HG03558 (cell line): ENCODE data around the gene MKS1.

Experiments used
- ATAC-seq: cut with Tn5 transposase; IDR thresholded peaks from one replicate; pipeline ENCODE4 v1.9.1; 2021; ENCODE audit warnings: moderate number of reproducible peaks; ENCODE audit not compliant: unreplicated experiment; ENCODE audit errors: extremely low read depth

Gene MKS1

DNA sequence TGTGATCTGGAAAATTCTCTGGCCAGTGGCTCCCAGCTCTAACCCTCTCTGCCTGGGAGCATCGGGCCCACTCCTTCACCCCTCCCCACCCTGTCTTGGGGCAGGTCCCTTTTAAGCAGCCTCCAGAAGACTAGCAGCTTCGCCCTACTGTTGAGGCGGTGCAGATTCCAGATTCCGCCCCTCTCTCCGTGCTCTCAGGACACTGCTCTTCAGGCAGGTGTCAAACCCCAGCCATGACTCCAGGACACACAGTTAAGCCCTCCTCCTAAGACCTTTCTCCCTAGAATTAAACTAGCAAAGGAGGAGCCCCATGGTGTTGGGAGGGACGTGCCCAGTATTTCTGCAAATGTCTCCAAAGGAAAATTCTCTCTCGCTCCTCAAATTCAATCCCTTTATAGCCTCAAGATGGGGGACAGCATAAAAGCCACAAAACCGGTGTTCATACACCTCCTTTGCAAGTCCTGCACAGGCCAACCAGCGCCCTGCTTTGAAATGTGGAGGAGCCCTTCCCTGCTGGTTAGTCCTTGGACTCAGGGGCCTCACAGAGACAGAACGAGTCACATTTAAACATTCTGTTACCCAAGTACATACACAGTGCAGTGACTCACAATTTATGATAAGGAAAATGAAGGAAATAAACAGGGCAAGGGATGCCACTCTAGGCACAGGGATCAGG is 26.5 kb upstream of the MKS1 start:
- ATAC-seq: no peak

DNA sequence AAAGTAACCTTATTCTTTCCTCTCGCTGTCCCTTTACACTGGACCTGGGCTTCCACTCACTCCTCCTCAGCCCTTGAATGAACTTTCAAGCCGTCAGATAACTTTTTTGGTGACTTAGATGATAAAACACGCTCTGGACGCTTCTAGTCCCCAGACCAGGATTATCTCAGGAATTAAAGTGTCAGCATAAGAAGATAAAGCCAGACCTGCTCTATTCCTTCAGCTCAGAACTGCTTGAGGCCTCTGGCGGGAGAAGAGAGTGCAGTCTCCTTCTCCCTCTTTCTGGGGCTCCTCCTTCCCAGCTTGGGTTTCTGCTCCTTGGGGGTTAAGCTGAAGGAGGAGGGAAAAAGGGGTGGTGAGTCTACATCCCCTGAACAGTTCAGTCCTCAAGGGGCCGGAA is 25.9 kb upstream of the MKS1 start:
- ATAC-seq: no peak

DNA sequence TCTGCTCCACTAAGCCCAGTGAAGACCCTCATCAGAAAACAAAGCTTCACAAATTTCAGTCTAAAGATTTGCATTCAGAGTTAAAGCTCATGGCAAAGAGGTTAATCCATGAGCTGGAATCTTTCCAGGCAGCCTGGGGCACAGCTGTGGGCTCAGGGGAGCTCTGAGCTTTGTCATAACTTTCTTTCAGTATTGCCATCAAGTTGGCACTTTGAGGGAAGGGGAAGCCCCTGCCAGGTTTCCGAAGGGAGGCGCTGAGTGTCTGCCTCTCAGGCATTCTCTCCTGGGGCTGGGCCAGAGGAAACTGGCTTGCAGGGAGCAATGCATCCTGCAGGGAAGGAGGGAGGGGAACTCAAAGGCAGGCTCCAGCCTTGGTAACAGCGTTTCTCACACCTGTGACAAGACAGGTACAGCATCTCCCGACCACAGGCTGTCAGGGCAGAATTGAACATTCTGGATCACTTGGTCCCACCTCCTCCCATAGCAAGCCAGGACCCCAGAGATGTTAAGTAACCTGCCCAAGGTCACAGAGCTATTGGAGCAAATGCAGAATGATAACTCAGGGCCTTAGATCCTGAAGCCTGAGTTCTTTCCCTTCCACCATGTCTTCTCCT is 23.2 kb upstream of the MKS1 start:
- ATAC-seq: no peak

DNA sequence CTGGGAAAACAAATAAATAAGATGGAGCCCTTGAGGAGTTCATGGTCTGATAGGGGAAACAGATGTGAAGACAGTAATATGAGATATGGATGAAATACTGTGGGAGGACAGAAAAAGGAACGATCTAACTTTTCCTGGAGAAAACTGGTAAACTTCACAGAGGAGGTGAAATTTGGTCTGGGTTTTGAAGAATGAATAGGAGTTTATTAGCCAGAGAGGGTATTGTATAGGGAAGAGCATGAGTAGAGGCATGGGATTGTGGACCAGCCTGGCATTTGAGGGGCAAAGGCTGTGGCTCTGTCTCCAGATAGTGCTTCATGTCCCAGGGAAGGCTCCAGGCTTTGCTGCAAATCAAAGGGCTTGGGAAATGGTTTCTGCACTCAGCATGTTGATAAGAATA is 20.9 kb upstream of the MKS1 start:
- no peak for ATAC-seq

DNA sequence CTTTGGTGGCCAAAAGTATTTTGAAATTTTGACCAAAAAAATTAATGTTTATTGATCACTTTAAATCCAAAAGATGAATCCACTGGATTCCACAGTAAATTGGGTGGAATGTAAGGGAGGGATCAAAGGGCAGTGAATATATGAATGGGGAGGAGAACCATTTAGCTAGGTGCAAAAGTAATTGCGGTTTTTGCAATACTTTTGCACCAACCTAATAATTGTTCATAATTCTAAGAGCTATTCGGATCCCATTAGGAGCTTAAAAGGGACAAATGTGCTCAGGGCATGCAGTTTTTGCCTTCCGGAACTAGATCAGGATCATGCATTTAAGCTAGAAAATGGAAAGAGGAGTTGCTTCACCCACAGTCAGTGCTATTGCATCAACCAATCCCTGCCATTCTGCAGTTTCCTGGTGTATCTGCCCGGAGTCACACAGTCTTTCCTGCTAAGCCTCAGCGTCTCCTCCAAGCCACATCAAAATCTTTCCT is 19.1 kb upstream of the MKS1 start, which contains the start of gene LPO:
Gene LPO, plus strand, starts transcription at position 438 of the 488 bp plus-strand sequence. CDS start 4,396 bp downstream, outside the sequence.
- ATAC-seq: no peak

DNA sequence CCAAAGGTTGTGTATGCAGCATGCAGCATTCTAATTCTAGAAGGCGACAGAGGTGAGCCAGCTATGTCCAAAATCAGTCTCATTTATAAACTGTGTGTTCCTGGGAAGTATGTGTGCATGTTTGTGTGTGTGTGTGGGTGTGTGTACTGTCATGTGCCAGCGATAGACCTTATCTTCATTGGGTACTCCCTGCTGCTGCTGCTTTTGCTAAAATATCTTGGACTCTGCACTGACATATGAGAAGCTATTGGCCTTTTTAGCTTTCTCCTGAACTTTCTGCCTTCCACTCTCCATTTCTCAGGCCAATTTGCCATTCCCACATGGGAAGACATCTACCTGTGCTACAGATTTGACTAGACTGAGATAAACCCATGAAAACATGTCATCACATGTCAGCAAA is 17.3 kb upstream of the MKS1 start:
- no peak for ATAC-seq

DNA sequence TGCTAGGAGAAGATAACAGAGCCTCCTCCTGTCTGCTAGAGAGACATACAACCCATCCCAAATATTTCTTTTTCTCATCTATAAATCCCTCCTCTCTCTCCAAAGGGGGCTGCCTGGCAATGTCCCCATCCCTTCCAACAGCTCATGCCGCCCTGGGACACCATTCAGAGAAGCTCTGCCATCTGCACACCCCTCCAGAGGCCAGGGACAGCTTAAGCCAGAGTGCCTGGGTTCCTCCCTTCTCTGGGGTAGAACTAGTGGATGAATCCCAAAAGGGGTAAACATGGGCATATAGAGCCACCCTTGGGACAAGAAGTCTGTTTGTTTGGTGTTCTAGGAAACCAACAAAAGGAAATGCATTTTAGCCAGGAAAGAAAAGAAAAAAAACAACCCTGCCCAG is 16.8 kb upstream of the MKS1 start:
- ATAC-seq: no peak

DNA sequence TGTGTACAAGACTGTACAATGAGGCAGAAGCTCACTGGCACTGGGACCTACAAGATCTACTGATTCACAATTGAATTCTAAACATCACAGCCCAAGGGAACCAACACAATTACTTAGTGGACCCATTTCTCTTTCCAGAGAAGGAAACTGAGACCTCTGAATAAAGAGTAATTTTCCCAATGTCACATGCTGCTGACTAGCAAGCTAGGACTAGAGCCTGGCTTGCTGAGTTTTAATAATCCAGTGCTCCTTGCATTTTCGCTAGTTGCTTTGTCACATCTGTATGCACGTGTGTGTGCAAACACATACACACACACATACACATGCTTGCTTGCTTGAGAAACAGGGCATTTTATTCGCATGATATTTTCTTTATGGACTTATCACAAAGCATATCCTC is 15.5 kb upstream of the MKS1 start:
- ATAC-seq: no peak

DNA sequence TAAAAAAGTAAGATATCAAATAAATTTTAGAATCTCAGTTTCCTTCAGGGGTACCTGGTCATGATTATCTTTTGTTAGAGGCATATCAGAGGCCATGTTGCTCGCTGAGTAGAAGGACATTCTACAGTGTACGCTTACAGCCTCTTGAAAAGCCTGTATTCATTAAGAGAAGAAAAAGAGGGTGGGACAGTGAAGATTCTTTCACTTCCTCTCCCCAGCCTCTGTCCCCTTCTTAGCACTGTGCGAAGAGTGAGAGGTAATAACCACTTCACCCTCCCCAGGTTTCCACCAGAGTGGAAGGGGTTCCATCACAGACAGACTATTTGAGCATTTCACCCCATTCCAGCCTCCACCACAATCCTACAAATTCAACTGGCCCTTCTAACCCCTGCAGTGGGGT is 14.5 kb upstream of the MKS1 start:
- no peak for ATAC-seq

DNA sequence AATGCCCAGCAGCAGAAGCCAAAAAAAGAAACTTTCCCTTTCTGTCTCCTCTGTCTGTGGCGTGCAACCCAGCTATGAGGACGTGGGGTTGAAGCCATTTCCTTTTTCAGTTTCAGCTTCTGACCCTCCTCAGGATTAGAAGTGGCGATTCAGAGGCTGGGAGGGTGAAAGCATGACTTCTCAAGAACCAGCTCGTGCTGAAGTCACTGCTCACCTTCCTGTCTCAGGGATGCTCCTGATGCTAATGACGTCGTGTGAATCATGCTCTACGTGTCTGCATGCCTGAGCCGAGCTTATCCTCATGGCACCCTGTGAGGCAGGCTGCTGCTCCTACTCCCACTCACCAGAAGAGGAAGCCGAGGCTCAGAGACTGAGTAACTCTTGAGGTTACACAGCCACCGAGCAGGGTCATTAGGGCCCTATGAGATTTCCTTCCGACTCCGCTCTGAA is 13.7 kb upstream of the MKS1 start:
- no peak for ATAC-seq

DNA sequence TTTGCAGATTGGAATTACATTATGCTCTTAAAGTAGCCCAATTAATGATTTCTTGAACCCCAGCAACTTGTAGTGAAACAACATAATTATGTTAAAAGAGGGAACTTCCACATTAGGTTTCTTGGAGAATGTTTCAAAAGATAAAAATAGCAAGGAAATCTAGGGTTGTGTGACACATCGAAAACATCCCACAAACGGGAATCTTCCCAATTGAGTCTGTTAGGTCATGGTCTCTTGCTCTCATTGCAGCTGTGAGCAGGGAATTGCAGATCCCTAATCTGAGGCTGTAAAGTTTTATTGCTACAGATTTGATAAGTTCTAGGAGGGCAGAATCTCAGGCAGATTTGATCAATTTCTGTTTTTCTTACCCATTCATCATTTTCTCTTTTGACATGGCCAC is 12.6 kb upstream of the MKS1 start:
- ATAC-seq: no peak

DNA sequence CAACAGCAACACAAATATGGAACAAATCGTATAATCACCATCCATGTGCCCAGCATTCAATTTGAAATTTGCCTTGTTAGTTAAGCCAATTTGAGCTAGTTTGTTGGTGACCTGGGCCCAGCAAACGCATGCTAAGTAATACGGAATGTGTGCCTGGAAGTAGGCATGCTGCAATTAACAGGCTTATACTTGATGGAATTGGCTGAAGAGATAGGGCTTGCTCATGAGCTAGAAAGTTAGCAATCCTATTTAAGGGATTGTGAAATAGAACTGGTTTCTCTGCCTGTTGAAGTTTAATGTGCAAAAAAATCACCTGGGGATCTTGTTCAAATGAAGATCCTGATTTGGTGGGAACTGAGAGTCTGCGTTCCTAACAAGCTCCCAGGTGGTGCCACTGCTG is 10.8 kb upstream of the MKS1 start:
- no peak for ATAC-seq

DNA sequence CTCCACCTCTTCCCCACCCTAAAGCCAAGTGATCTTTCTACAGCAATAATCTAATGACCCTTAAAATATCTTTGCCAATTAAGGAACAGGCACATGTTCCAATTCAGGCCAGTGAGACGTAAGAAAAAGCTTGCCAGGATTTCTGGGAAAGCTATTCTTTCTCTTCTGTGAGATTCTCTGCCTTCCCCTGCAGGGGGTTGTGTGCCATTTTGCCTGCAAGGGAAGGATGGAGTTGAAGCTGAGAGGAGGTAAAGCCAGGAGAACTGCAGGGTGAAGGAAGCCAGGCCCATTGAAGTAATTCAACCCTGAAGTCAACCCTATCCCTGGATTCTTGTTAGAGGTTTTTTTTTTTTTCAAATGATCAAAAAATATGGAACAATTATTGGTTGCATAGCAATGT is 10.3 kb upstream of the MKS1 start:
- no peak for ATAC-seq

DNA sequence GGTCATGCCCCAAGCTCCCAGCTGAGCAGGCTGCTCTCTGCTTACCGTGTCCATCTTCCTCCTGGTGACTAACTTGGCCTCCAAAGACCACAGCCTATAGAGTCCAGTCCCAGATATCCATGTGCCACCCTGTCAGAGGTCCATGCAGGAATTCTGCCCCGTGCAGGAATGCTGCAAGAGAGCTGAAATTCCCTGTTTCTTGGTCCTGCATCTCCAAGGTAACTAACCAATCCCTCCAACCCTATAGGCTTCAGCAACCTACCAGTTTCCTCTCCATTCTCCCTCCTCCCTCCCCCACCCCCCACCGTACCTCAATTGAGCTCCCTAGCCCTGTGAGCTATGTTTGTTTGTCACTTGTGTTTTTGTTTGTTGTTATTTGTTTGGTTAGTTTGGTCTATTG is 9.6 kb upstream of the MKS1 start:
- ATAC-seq: no peak

DNA sequence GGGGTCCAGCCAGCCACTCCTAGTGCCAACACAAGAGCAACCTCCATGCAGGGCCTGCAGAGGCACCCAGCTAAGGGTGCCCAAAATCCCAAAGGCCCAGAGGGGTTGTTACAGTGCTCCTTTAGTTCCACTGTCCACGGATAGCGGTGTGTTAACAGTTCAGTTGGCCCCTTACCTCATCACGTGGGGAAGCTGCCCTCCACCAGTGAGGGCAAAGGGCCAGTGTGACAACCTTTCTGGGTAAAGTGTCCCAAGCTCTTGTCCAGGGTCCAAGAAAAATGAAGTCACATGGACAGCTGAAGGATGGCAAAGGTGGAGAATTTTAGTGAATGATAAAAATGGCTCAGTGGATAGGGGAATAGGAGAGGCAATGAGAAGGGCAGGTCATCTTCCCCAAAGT is 8.7 kb upstream of the MKS1 start:
- ATAC-seq: no peak

DNA sequence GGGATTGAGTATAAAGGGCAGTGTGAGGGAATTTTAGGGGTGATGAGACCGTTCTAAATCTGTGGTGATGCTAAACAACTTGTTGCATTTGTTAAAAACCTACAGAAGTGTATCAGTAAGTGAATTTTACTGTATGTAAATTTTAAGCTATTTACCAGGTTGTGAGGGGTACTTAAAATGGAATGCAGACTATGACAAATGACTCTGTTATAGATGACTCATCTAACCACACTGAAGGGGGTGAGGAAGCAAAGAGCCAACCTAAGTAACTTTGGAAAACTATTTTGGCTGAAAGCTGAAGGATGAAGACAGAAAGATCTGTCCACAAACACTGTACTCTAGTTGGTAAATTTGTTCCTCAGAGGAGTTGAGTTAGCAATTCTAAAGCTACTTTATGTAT is 5.3 kb upstream of the MKS1 start:
- ATAC-seq: no peak

DNA sequence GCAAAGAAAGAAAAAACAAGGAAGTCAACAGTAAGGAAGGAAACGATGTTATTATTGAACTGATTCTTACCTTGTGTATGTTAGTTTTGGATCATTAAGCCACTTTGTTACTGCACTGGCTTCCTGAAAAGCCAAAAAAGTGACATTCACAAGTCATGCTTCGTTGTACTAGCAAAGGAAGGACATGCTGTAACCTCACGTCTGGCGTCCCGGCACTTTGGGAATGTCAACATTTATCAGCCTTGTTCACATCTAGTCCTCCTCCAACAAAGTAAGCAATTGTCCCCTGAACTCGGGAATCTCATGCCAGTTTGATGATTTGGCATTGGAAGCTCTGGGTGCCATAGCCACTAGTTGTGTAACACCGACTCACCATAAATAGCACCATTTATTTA is 731 bp upstream of the MKS1 start:
- no peak for ATAC-seq

DNA sequence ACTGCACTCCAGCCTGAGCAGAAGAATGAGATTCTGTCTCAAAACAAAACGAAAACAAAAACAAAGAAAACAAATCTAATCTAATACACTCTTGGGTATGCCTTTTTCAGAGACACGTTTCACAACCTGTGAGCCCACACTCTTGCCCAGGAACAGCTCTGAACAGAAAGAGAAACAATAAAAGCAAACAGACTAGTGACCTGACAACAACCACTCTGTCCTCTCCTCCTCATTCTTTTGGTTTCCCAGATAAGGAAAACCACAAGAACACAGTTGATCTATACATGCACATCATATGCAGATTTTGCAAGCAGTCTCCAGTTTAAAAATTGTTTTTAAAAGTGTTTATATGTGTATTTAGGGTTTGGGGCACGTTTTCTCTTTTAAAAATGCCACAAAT is 1.3 kb downstream of the MKS1 start:
- no peak for ATAC-seq

DNA sequence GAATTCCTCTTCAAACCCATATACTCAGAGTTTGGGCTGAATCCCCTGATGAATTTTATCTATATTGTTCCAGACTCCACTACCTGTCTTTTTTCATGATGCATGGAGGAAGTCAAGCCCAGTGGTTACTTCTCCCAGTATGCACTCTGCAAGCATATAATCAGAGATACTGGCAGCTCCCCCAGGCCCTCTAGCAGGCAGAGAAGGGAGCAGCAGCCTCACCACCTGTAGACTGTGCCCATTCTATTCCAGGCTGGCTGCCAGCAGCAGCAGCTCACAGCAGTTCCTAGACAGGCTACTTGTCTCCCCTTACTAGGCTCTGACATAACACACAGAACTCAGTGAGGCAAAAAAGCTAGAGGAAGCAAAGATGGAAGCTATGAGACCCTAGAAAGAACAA is 3.4 kb downstream of the MKS1 start:
- no peak for ATAC-seq

DNA sequence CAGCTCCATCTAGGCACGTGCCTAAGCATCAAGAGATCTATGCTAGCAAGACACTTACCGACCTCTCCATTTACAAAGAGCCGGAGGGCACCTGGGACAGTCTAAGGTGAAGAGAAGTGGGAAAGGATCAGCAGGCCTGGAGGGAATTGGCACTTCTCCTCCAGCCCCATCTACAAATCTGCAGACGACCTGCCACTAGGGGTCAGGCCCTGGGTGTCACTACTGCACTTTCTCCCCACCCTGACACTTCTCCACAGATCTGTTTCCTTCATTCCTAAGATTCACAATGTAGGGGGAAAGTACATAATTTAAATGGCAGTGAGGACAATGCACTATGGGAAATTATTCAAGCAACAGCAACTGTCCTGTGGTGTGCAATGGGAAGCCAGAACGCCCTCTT is 8.1 kb downstream of the MKS1 start:
- no peak for ATAC-seq

DNA sequence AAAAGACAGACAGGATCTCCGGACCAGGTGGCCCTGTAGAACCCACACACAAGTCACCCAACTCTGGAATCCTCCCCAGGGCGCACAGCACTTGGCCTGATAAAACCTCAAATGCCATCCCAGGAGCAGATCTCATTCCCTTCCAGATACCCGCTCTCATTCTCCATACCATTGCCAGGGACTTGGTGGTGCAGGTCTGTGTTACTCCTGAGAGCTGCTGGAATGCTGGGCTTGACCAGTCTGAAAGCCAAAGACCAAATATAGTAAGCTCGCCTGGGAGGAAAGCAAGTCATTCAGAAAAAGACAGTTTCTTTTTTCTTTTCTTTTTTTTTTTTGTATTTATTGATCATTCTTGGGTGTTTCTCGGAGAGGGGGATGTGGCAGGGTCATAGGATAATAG is 10.7 kb downstream of the MKS1 start:
- no peak for ATAC-seq

DNA sequence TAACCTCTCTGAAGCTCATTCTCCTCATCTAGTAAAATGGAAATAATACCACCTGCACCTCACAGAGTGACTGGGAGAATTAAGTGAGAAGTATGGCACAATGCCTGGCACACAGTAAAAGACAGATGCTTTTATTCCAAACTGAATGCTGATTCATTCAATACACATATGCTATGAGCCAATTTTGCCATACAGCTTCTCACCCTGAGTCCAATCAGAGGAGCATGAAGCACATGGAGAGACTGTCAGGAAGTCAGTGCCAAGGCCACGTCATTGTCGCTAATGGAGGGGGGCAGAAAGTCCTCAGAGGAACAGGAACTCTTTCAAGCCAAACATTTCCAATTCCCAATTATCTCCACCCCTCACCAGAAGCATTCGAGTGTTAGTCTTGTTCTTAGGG is 11.6 kb downstream of the MKS1 start:
- no peak for ATAC-seq
